Liver (tissue), 2 donors: ENCODE measurements around the gene HIVEP3.

Source experiments
- FOXA1 ChIP-seq: IDR thresholded peaks from 2 replicates; pipeline ENCODE4 v1.6.1; 2016; ENCODE audit warnings: antibody characterized with exemption
- RAD21 ChIP-seq, 2 donors: IDR thresholded peaks; 2 replicates each; pipeline ENCODE4 v1.6.1; 2016; ENCODE audit warnings: antibody characterized with exemption in 2 of 2, mild to moderate bottlenecking in 2 of 2
- donor health status: healthy.

- no peak for TF ChIP-seq FOXA1
- no peak for TF ChIP-seq RAD21 (IDR thresholded peaks at IDR 0.05)
These were observed 111.3 kb downstream of the HIVEP3 start for GRCh38 chr1:41807390-41807789.
